Fibroblast of skin of abdomen (primary cell): ENCODE data around the gene TSC1.
"Not testable (repeated sequence)": the region's sequence is repeated elsewhere in the genome, so short reads cannot be mapped to it uniquely, and the experiment has no call there.

Source experiments
- DNase-seq: peaks from one replicate; pipeline ENCODE4 v3.0.0-alpha.2; 2013

The TSC1 gene

DNA sequence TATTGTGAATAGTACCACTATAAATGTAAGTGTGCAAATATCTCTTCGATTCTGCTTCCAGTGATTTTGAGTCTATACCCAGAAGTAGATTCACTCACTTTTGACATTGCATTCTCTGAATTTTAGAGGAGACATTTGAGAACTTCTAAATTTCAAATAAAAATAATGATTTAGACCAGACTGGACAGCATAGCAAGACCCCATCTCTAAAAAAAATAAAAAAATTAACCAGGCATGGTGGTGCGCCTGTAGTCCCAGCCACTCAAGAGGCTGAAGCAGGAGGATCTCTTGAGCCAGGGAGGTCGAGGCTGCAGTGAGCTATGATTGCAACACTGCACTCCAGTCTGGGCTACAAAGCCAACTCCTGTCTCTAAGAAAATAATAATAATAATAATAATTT, 32.2 kb upstream of the TSC1 start:
- no peak for DNase-seq

GRCh38 chr9:132975961-132976360, 31.5 kb upstream of the TSC1 start:
- no peak for DNase-seq

- DNase-seq: peak; percentile 14
These were observed 29.3 kb upstream of the TSC1 start for GRCh38 chr9:132973713-132974112.

DNA sequence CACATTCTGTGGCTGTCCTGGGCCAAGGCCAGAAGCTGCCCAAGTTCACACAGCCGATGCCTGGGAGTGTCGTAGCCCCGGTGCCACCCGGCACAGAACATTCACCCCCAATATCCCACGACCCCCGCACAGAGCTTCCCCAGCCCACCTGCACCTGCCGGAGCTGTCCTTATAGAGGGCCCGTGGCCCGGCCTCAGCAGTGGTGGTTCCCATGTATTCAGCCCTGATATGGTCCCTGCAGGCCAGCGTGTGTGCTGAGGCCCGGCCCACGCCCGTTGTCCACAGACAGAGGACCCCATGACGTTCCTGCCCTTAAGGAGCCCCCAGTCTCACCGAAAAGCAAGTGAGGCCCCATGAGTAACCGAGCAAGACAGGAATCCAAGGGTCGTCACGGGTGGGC, 28.8 kb upstream of the TSC1 start:
- no peak for DNase-seq

GRCh38 chr9:132970324-132971062, 26.1 kb upstream of the TSC1 start:
- DNase-seq: no peak

- DNase-seq: no peak
These were observed 25.4 kb upstream of the TSC1 start for GRCh38 chr9:132969783-132970182.

DNA sequence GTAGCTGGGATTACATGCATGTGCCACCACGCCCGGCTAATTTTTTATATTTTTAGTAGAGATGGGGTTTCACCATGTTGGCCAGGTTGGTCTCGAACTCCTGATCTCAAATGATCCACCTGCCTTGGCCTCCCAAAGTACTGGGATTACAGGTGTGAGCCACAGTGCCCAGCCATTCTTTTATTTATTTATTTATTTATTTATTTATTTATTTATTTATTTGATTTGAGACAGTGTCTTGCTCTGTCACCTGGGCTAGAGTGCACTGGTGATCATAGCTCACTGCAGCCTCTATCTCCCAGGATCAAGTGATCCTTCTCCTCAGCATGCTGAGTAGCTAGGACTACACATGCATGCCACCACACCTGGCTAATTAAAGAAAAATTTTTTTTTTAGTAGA, 23.5 kb upstream of the TSC1 start:
- DNase-seq: not testable (repeated sequence)

- no peak for DNase-seq
These were observed 21.1 kb upstream of the TSC1 start for GRCh38 chr9:132965478-132965877.

DNA sequence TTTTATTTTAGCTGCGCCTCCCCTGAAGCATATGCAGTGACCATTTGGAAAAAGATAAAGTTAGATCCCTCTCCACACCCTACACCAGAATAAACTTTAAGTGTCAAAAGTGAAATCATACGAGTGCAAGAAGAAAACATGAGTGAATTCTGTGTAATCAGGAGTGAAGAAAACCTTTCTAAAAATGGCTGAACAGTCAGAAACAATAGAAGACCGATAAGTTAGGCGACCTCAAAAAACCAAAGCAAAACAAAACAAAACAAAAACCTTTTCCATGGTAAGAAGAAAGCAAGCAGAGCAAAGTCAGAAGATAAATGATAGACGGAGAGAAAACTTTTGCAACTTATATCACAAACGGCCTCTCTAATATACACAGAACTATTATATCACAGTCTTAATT, 16.6 kb upstream of the TSC1 start:
- no peak for DNase-seq

- no peak for DNase-seq
These were observed 13.4 kb upstream of the TSC1 start for GRCh38 chr9:132957805-132958204.

DNA sequence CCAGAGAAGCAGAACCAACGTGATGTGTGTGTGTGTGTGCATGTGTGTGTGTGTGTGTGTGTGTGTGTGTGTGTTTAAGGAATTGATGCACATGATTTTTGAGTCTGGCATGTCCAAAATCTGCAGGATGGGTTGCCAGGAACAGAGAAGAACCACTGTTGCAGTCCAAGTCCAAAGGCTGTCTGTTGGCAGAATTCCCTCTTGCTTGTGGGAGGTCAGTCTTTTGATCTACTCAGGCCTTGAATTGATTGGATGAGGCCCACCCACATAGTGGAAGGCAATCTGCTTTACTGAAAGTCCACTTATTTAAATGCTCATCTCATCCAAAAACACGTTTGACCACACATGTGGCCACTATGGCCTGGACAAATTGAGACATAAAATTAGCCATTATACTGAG, 11.4 kb upstream of the TSC1 start:
- DNase-seq: no peak

DNA sequence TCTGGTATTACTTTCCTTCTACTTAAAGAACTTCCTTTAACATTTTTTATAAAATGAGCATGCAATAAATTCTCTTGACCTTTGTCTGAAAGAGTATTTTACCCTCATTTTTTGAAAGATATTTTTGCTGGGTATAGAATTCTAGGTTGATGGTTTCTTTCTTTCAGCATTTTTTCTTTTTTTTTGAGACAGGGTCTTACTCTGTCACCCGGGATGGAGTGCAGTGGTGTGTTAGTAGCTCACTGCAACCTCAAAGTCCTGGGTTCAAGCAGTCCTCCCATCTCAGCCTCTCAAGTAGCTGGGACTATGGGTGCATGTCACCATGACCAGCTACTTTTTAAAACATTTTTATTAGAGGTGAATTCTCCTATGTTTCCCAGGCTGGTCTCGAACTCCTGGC, 10.7 kb upstream of the TSC1 start:
- no peak for DNase-seq

GRCh38 chr9:132949709-132950108, 5.3 kb upstream of the TSC1 start:
- no peak for DNase-seq

DNA sequence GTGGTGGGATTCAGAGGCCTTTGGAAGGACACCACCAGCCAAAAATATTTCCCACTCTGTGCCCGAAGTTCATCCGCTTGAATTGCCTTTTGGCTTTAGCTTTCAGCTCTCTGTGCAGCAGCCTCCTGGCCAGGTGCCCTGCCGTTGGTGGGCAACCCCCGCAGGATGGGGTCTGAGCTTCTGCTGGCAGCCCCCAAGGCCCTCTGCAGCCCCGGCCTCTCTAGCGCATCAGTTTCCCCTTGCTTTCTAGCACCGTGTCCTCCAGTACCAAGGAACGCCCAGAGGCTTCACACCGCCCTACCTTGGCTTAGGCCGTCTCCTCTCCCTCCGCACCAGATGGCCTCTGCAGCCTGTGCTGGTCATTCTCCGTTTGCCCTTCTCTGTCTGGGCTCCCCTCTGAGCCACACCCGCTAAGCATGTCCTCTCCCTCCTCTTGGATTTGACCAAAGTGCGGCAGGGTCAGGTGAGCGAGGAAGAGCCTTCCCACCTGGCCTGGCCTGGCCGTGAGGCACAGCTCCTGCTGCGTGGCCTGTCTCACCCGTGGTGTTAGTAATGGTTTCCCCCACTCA, 4.2 kb upstream of the TSC1 start:
- no peak for DNase-seq

- DNase-seq: no peak
These were observed 3.3 kb upstream of the TSC1 start for GRCh38 chr9:132947756-132948155.

DNA sequence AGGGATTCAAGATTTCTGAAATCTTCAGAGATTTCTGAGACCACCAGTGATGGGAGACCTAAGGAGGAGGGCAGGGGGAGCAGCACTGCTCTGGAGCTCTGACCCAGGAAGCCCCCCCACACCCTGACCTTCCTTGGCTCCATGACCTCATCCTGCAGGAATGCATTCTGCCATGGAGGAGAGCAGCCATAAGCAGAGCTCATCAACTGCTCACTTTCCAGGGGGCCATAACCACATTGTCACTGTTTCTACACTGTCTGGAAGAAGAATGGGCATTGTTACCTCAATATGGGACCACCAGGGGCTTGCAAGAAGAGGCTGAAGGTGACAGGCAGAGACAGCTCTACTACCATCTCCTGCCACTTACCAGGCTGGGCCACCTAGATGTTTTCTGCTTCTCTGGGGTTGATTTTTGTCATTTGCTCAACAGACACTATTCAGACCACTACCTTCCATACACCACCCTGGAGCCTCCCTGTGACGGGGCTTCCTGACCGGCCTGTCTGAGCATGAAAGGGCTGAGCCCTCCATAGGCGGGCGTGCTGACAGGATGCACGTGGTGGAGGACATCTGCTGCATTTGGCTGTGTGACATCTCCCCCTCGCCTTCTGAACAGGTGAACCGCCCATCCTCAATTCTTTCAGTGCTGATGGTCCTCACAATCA, 2.3 kb upstream of the TSC1 start:
- peak; percentile 77 for DNase-seq

DNA sequence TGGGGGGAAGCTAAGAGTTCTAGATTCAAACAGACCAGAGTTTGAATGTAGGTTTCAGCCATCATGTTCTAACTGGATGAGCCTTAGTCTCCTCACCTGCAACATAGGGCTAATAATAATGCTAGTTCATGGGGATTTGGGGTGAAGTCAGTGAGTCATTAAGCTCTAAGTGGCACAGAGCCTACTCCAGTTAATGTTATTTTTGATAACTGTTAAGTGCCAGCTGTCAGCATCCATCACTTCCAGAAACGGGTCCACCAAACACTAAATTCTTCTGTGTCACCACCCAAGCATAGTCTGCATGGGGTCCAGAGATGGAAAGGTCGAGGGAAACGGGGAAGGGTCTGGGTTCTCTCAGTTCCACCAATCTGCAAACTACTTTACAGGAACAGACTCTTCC, 1.8 kb upstream of the TSC1 start:
- no peak for DNase-seq

DNA sequence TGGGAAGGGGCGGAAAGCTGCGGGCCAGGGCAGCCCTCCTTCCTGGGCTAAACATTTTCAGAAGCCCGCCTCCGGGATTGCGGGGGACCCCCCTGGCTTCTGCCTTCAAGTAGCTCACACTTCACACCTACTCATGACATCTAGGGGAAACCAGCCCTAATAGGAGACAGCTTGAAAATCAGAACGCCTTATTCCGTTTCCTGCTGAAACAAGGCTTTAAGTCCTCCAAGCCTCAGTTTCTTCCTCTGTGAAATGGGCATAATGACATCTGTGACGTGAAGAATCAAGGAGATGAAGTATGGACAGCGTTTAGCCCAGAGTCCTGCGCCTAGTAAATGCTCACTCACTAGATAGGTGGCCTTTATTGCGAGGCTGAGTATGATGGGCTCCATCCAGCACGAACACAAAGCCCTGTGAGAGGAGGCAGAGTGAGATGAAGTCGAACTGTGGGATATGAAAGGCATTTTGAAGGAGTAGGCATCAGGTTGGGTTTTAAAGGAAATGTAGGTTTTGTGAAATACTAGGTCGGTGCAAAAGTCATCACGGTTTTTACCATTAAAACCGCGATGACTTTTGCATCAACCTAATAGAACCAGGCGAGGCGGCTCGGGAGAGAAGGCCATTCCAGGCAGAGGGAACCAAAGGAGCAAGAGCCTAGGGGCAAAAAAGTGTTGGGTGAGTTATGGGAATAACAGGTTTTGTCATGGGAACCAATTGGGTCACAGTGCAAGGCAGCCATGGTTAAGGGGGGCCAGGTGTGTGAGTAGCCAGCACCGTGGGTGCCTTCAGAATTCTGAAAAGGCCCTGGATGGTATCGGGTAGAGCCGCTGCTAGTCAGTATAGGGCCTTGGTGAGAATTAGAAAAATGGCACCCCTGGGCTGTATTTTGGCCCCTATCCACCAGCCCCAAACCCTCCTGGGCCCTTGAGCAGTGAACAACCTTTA, 1.0 kb upstream of the TSC1 start:
- no peak for DNase-seq

GRCh38 chr9:132943651-132944293, 644 bp downstream of the TSC1 start:
- no peak for DNase-seq

GRCh38 chr9:132942541-132943182, 1.8 kb downstream of the TSC1 start:
- DNase-seq: peak; percentile 9

- DNase-seq: no peak
These were observed 5.2 kb downstream of the TSC1 start for GRCh38 chr9:132939169-132939568.

GRCh38 chr9:132937463-132937901, 6.9 kb downstream of the TSC1 start:
- DNase-seq: no peak
